ENCODE data around the gene PDRG1.

GRCh38 chr20:31968291-31969126 is 16.7 kb upstream of the PDRG1 start:
- TF ChIP-seq CTCF (IDR thresholded peaks at IDR 0.05) (no peak), RCOR1 (IDR thresholded peaks at IDR 0.05; ENCODE audit: low read depth, low read length) (no peak), POLR2A (IDR thresholded peaks at IDR 0.05; ENCODE audit: low read length) (no peak), RAD21 (conservative IDR thresholded peaks at IDR 0.05 in 1 of 2, IDR thresholded peaks at IDR 0.05 in 1 of 2) (no peak), HDAC2 (IDR thresholded peaks at IDR 0.05) (0 out of 2 replicates have a peak, but pooled peaks have one; percentile 58), JUNB (IDR thresholded peaks at IDR 0.05) (no peak), E2F6 (IDR thresholded peaks at IDR 0.05; ENCODE audit: borderline replicate concordance, low read depth) (no peak), EP300 (IDR thresholded peaks at IDR 0.05) (no peak)
